Measurements from ENCODE around the gene GNAS-AS1. TPM values are rescaled to one million over a fixed set of nuclear protein-coding genes. Genes with fewer than 3 reads are reported as not detected.

GNAS-AS1 gene
- total RNA-seq, 1 experiment from 2014 or later: 0.59 TPM

DNA sequence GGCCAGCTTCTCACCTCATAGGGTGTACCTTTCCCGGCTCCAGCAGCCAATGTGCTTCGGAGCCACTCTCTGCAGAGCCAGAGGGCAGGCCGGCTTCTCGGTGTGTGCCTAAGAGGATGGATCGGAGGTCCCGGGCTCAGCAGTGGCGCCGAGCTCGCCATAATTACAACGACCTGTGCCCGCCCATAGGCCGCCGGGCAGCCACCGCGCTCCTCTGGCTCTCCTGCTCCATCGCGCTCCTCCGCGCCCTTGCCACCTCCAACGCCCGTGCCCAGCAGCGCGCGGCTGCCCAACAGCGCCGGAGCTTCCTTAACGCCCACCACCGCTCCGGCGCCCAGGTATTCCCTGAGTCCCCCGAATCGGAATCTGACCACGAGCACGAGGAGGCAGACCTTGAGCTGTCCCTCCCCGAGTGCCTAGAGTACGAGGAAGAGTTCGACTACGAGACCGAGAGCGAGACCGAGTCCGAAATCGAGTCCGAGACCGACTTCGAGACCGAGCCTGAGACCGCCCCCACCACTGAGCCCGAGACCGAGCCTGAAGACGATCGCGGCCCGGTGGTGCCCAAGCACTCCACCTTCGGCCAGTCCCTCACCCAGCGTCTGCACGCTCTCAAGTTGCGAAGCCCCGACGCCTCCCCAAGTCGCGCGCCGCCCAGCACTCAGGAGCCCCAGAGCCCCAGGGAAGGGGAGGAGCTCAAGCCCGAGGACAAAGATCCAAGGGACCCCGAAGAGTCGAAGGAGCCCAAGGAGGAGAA is 10.5 kb downstream of the GNAS-AS1 start:
- peak overlapping the region; percentile 20 for H3K4me3 Mint-ChIP-seq (ENCODE audit: low read depth, unreplicated experiment)
- TF ChIP-seq, protein P1, sequence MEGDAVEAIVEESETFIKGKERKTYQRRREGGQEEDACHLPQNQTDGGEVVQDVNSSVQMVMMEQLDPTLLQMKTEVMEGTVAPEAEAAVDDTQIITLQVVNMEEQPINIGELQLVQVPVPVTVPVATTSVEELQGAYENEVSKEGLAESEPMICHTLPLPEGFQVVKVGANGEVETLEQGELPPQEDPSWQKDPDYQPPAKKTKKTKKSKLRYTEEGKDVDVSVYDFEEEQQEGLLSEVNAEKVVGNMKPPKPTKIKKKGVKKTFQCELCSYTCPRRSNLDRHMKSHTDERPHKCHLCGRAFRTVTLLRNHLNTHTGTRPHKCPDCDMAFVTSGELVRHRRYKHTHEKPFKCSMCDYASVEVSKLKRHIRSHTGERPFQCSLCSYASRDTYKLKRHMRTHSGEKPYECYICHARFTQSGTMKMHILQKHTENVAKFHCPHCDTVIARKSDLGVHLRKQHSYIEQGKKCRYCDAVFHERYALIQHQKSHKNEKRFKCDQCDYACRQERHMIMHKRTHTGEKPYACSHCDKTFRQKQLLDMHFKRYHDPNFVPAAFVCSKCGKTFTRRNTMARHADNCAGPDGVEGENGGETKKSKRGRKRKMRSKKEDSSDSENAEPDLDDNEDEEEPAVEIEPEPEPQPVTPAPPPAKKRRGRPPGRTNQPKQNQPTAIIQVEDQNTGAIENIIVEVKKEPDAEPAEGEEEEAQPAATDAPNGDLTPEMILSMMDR (IDR thresholded peaks at IDR 0.05; ENCODE audit: unreplicated experiment): no peak
- H3K4me1 Mint-ChIP-seq (ENCODE audit: low read depth, unreplicated experiment): no peaks in the 10 kb centered on the region
- no TSS peak for BruUV-seq (replicated peaks)
- H3K27ac Mint-ChIP-seq (ENCODE audit: unreplicated experiment): no peak overlapping the region
- DNase-seq: no peak
- CTCF ChIA-PET: interaction anchor here (0.6 kb wide), 1 partner anchor 398 kb away, joined by 4 read pairs; no protein-coding TSS in a partner anchor
- H3K9me3 Mint-ChIP-seq (ENCODE audit: low read depth, unreplicated experiment): peaks cover 3% of the 10 kb centered on the region
- intact Hi-C loops (cut with micrococcal nuclease; ENCODE audit: unreplicated experiment): loop anchor here (10.0 kb wide), 1 partner anchor 605 kb away; no protein-coding TSS in a partner anchor
- H3K36me3 Mint-ChIP-seq (ENCODE audit: insufficient read depth, unreplicated experiment): no peaks in the 10 kb centered on the region
- peaks cover 71% of the 10 kb centered on the region for H3K27me3 Mint-ChIP-seq (ENCODE audit: unreplicated experiment)

DNA sequence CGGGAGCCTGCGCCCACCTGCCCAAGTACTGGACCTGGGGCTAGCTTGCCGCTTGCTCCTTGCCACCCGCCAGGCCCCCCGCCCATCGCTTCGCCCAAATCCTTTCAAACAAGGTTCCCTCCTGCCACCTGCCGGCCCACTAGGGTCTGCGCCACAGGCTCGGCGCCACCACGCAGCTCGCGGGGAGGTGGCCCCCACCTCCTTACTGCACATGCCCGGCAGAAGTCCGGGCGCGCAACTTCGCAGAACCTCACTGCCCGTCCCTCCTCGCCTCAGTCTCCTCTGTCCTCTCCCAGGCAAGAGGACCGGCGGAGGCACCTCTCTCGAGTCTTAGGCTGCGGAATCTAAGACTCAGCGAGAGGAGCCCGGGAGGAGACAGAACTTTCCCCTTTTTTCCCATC is 11.2 kb downstream of the GNAS-AS1 start:
- Mint-ChIP-seq H3K4me1 (ENCODE audit: low read depth, unreplicated experiment) (no peaks in the 10 kb centered on the region), H3K27ac (ENCODE audit: unreplicated experiment) (no peak overlapping the region), H3K27me3 (ENCODE audit: unreplicated experiment) (peaks cover 71% of the 10 kb centered on the region), H3K36me3 (ENCODE audit: insufficient read depth, unreplicated experiment) (no peaks in the 10 kb centered on the region), H3K9me3 (ENCODE audit: low read depth, unreplicated experiment) (peaks cover 3% of the 10 kb centered on the region), H3K4me3 (ENCODE audit: low read depth, unreplicated experiment) (peak overlapping the region; percentile 20)
- CTCF ChIA-PET: interaction anchor here (0.6 to 1.6 kb wide), 4 partner anchors 11 to 1565 kb away, joined by 3 to 4 read pairs (median 4); no protein-coding TSS in a partner anchor
- TF ChIP-seq, protein P1 (IDR thresholded peaks at IDR 0.05; ENCODE audit: unreplicated experiment): peak; percentile 24
- DNase-seq: peak; percentile 44
- intact Hi-C loops (cut with micrococcal nuclease; ENCODE audit: unreplicated experiment): loop anchor here (10.0 kb wide), 1 partner anchor 605 kb away; no protein-coding TSS in a partner anchor
- BruUV-seq (replicated peaks): no TSS peak

DNA sequence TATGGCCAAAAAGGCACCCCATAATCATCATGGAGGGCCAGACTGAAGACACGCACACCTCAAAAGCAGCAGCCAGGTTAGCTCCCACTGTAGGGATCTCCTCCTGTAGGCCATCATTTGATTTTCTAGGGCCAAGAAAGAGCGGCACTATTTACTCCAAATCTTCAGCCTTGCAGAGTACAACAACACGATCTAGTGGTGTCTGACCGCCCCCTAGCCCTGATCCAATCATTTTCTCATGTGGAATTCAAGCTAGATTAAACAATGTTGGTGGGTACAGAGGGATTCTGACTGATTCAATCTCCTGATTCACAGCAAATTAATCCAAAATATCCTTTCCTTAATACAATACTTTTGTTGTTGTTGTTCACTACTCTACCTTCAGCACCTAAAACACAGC is 12.5 kb downstream of the GNAS-AS1 start:
- H3K27me3 Mint-ChIP-seq (ENCODE audit: unreplicated experiment): peaks cover 71% of the 10 kb centered on the region
- CTCF ChIA-PET: interaction anchor here (1.6 kb wide), 1 partner anchor 357 kb away, joined by 3 read pairs; no protein-coding TSS in a partner anchor
- H3K9me3 Mint-ChIP-seq (ENCODE audit: low read depth, unreplicated experiment): peaks cover 3% of the 10 kb centered on the region
- no peaks in the 10 kb centered on the region for H3K4me1 Mint-ChIP-seq (ENCODE audit: low read depth, unreplicated experiment)
- no TSS peak for BruUV-seq (replicated peaks)
- no peaks in the 10 kb centered on the region for H3K36me3 Mint-ChIP-seq (ENCODE audit: insufficient read depth, unreplicated experiment)
- no peak for DNase-seq
- H3K27ac Mint-ChIP-seq (ENCODE audit: unreplicated experiment): no peak overlapping the region
- TF ChIP-seq, protein P1 (IDR thresholded peaks at IDR 0.05; ENCODE audit: unreplicated experiment): no peak
- intact Hi-C loops (cut with micrococcal nuclease; ENCODE audit: unreplicated experiment): loop anchor here (10.0 kb wide), 1 partner anchor 603 kb away; no protein-coding TSS in a partner anchor
- H3K4me3 Mint-ChIP-seq (ENCODE audit: low read depth, unreplicated experiment): no peak overlapping the region

DNA sequence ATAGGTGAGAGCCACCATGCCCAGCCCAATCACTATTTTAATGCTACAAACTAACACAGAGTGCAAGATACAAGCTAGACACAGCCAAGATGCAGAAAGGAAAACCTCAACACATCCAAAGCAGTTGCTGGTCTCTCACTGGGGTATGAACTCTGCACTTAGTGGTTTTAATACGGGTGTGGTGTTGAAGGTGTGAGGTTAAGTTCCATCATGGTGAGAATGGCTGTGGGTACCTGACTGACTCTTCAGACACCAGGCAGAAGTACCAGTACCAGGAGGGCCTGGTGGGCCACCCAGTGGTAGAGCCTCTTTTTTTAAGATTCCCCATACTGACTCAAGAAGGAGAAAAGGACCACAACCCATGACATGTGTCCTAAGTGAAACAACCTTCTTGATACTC is 13.0 kb downstream of the GNAS-AS1 start:
- peaks cover 71% of the 10 kb centered on the region for H3K27me3 Mint-ChIP-seq (ENCODE audit: unreplicated experiment)
- no peak overlapping the region for H3K4me3 Mint-ChIP-seq (ENCODE audit: low read depth, unreplicated experiment)
- CTCF ChIA-PET: interaction anchor here (1.6 kb wide), 1 partner anchor 356 kb away, joined by 3 read pairs; no protein-coding TSS in a partner anchor
- BruUV-seq (replicated peaks): no TSS peak
- DNase-seq: no peak
- TF ChIP-seq, protein P1 (IDR thresholded peaks at IDR 0.05; ENCODE audit: unreplicated experiment): no peak
- no peaks in the 10 kb centered on the region for H3K36me3 Mint-ChIP-seq (ENCODE audit: insufficient read depth, unreplicated experiment)
- intact Hi-C loops (cut with micrococcal nuclease; ENCODE audit: unreplicated experiment): loop anchor here (10.0 kb wide), 1 partner anchor 603 kb away; no protein-coding TSS in a partner anchor
- no peak overlapping the region for H3K27ac Mint-ChIP-seq (ENCODE audit: unreplicated experiment)
- H3K4me1 Mint-ChIP-seq (ENCODE audit: low read depth, unreplicated experiment): no peaks in the 10 kb centered on the region
- H3K9me3 Mint-ChIP-seq (ENCODE audit: low read depth, unreplicated experiment): peaks cover 3% of the 10 kb centered on the region
